GM08714 (cell line): ENCODE measurements around the gene ADARB1.

ENCODE experiments used
- H3K4me3 ChIP-seq: fragments of 200-500 bp; sonication (Bioruptor generic); 2 replicates; pipeline ENCODE4 v1.5.1; 2014; ENCODE audit warnings: mild to moderate bottlenecking, low read length, inconsistent platforms
- ZNF274 ChIP-seq: IDR thresholded peaks from 2 replicates; pipeline ENCODE4 v1.6.1; 2012; ENCODE audit warnings: mild to moderate bottlenecking, low read depth, low read length

The ADARB1 gene

DNA sequence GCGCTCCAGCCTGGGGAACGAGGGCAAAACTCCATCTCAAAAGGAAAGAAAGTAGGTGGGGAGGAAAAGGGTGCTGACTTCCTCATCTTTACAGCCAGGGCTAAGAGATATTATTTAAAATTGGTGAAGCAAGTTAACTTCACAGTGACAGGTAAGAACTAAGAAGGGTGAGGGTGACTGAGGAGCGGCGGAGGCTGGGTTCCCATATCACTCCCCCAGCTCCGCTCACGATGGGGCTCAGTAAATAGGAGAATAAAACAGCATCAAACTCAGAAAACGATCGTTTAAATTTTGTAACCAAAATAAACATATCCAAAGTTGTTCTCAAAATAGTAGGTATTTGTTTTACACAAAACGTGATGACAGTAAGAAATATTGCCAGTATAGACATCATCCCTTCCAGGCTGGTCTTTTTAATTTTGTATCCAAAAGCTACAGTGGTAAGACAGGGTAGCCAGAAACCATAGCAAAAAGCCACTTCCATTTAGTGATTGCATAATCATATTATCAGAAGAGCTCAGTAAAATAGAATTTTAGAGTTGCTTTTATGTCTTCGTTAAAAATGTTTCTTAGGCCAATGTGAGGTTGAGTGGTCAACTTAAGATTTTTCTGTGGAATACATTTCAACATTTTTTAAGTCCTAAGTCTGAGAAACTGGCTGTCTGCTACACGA, 26.2 kb upstream of the ADARB1 start:
- no peak for TF ChIP-seq ZNF274

DNA sequence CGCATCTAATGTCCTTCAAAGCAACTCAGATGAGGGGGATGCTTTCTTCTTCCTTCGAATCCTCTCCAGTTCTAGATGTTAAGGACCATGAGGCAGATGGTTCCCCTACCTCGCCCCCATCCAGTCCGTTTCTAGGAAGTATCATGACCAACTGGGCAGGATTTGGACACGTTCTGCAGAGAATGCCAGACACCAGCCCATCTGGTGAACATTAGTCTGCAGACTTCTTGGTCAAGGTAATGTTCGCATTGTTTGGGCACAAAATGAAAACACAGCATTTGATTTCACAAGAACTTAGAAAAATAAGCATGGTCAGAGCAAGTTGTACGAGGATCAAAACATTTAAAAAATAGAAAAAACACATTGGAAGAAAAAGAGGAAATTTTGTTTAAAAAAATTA, 25.4 kb upstream of the ADARB1 start:
- no peak for TF ChIP-seq ZNF274
- H3K4me3 ChIP-seq, result no peak overlapping the region

More for the DNA sequence above, 26.2 kb upstream of the ADARB1 start:
- H3K4me3 ChIP-seq, result no peak overlapping the region

DNA sequence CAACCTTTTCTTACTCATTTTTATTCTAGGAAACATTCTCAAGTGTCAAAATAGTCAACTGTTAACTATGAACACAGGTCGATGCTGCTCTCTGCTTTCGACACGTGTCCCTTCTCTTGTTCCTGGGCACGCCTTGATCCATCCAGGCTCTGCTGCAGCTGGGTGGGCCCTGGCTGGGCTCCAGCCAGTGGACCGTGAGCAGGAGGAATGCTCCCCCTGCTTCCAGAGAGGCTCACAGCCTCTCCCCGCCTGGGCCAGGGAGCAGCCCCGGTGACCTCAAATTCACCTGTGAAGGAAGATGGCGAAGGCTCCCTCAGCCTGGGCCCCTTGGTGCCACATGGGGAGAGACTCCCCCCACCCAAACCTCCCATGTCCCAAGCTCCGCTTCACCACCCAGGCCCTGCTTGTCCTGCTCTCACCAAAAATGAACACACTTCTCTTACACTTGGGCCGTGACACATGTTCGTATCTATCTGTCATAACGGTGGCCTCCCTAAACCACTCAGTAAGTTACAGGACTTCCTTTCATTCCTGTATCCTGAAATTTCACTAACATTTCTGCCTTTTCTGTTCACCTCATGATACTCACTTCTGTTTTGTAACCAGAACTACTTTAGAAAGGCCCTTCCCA, 24.6 kb upstream of the ADARB1 start:
- TF ChIP-seq ZNF274, result no peak
- H3K4me3 ChIP-seq, result no peak overlapping the region

DNA sequence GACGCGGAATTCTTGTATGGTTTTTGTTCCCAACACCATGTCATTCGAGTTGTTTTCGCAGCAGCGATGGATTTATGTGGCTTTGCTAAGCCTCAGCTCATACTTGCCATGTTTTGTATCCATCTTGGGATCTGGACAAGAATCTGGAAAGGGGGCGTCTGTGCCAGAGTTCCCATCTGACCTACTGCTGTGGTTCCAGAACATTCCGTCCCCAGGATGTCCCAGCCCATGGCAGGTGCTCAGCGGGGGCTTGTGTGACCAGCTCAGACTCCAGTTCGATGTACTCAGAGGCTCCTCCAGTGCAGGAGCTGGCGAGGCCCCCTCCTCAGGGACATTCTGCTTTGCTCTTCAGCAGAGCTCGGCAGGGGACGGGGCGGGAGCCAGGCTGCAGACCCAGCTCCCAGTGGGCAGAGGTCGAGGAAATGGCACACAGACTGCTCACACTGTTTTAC, 24.0 kb upstream of the ADARB1 start:
- no peak for TF ChIP-seq ZNF274

DNA sequence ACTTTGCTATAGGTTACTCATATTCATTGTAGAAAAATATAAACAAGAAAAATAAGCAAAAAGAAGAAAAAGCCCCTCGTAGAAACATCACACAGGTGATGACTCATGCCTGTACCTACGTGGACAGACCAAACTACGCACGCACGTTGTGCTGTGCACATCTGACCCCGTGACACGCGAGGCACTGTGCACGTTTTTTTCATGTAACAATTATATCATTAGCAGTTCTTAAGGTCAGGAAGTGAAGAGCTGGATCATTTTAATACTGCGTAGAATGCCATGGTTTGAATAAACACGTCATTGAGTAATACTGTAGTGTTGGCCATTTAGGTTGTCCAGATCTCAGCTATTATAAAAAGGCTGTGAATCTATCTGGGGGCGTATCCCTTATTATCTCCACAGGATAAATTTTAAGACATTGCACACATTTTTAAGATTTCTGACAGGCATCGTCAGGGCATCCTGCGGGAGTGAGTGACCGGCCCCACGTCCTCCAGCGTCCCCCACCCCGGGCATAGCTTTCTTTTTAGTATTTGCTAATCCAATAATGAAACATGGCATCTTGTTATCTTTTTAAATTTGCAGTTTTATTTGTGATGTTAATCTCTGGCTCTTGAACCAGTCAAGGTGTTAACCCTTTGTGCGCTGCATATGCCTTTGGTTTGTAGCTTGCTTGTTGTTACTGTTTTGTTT, 23.4 kb upstream of the ADARB1 start:
- no peak for TF ChIP-seq ZNF274
- H3K4me3 ChIP-seq, result no peak overlapping the region

More for the DNA sequence above, 24.0 kb upstream of the ADARB1 start:
- H3K4me3 ChIP-seq, result no peak overlapping the region

DNA sequence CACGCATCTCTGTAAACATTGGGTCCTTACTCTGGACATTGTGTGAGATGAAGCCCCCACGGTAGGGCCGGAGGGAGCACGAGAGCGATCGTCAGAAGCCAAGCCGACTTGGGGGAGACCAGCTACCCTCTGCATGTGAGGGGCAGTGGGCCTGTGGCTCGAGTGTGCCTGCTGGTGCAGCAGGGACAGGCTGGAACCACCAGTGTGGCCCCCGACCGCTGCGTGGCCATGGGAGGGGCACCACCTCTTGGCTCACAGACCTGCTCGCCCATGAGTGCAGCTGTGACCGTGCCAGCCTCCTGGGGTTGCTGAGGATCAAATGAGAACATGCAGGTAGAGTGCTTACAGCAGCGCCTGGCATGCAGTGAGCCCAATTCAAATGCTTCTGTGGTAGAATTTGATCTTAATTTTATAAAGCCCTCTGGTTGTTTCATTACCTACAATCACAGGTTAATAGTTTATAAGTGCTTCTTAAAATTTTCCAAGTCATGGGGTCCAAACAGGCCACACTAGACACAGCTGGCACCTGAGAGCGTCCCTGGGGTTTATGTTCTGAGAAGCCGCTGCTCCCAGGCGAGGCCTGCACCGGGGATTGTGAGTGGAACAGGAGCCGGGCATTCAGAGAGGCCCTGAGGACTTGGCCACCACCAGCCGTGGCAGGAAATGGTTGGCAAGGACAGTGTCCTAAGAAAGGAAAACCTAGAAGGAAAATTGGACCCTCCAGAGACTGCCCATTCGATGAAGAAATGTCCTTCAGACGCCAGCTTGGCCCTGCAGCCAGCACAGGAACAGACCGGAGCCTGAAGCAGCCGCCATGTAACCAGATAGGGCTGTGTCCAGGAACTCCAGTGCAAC, 22.6 kb upstream of the ADARB1 start:
- no peak overlapping the region for H3K4me3 ChIP-seq
- no peak for TF ChIP-seq ZNF274

DNA sequence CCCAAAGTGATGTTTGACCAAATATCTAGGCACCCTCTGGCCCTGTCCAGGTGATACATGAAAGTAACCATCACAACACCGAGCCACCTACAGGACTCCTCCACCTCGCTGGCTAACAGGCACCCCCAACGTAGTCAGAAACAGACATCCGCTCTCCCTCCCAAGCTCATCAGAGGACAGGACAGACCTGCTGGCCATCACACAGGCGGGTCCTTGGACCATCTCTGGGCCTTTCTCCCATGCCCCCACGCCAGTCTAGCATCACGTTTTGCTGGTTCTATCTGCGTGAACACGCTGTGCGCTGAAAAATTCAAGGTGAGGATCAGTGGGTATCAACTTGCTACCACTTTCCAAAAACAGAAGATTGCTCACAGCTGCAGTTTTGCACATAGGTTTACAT, 21.4 kb upstream of the ADARB1 start:
- H3K4me3 ChIP-seq, result no peak overlapping the region
- TF ChIP-seq ZNF274, result no peak

DNA sequence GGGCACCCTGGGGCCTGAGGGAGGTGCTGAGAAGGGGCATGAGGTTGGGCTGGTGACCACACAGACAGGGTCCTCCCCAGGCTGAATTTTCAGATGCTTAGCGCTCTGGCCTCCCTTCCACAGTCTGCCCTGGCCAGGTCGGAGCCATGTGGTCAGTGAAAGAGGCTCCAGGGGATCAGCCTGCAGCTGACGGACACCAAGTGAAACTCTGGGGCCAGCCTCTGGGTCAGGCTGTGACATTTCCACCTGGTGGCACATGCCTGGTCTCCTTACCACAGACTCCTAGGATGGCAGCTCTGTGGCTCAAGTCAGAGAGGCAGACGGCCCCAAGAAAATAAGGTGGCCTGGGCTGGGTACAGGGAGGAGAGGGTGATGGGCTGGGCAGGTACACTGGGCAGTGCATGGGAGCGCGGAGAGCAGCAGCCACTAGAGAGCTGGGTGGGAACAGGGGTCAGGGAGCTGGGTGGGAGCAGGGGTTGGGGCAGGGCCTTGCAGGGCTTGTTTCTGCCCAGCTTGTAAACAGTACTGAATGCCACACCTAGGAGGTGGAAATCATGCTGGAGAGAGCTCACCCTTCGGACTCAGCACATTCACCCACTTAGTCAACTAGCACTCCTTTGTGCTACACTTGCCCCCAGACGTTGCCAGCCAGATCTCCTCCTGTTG, 20.7 kb upstream of the ADARB1 start:
- no peak for TF ChIP-seq ZNF274
- H3K4me3 ChIP-seq, result no peak overlapping the region

DNA sequence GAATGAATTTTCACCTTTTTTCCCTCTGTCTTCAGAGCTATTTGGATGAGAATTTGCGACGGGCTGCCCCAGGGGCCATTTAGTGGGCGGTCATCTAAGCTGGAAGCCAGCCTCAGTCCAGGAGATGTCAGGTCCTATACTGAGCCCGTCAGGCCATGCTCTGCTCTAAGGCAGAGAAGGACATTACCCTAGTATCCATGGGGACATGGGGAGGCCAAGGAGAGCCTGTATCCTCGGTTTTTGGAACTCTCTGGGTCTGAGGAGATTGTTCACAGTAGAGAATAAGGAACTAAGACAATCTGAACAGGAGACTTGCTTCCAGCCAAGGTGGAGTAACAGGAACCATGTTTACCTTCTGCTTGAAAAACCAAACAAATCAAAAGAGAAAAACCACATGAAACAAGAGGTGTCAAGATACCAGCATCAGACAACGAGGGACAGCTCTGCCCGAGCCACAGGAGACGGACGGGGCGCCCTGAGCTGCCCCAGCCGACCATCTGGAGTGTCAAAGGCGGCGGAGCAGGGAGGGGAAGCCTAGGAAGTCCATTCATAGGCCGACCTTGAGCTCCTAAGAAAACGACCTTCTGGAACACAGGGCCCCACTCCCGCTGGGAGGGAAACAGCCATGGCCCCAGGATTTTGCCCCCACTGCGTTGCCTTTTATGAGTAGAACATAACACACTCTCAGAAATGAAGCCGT, 20.0 kb upstream of the ADARB1 start:
- TF ChIP-seq ZNF274, result no peak

DNA sequence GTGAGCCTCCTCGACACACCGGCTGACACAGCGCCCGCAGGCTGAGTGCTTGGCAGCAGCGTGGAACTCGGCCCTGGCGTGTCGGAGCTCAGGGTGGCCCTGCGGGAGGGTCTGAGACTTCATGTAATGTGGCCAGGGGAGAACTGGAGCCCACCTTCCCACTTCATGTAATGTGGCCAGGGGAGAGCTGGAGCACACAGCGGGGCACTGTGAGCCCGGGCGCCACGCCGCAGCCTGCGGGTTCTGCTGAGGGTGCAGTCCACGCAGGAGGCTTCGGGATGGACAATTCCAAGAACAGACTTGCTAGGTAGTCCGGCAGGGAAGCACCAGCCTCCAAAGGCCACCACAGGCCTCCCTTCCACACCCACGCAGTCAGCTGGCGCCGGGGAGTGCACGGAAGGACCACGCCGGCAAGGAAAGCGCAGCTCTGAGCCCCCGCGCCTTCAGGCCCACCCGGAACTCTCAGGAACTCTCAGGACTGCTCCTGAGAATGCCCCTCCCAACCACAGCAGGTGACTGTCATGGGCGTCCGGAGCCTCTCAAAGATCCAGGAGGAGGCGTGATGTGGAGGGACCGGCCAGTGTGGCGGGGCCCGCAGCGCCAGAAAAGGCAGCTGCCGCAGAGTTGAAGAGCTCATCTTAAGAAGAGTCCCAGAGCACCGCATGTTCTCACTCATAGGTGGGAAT, 19.3 kb upstream of the ADARB1 start:
- no peak overlapping the region for H3K4me3 ChIP-seq
- no peak for TF ChIP-seq ZNF274

More for the DNA sequence above, 20.0 kb upstream of the ADARB1 start:
- no peak overlapping the region for H3K4me3 ChIP-seq

DNA sequence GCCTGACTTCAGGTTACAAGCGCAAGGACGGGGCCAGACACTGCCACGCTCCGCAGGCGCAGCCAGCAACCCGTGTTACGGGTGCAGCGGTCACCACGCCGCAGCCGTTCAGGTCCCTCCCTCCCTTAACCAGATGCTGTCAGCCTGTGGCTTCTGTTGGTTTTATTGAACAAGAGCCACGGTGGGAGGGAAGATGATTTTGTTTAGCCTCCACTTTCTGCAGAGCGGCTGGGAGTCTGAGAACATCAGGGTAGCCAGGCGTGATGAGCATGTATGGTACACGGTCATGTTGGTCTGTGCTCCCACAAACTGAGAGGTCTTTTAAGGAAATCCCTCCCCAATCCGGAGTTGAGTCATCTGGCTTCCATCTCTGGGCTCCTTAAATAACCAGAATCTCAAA, 18.5 kb upstream of the ADARB1 start:
- H3K4me3 ChIP-seq, result no peak overlapping the region
- no peak for TF ChIP-seq ZNF274

DNA sequence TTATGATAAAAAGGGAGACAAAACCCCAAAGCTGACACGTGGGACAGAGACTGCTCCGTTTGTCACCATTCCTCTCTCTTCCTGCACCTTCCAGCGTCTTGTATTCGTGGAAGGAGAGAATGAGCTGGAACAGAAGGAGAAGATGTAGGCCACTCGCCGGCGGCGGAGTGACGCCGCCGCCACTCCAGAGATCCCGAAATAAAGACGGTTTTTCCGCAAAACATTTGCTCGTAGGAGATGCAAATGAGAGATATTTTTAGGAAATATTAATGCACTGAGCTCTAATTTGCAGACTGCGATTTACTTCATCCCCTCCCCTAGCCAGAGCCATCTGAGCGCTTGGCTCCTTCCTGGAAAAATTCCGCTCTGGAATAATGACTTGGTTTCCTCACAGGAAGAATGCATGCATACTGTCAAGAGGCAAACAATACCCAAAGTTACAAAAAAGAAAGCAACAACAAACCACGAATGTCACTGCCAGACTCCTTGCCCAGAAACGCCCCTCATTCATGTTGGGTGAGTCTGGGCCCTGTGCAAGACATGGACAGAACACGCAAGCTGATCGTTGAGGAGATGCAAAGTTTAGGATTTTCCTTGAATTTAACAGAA, 18.0 kb upstream of the ADARB1 start:
- no peak for TF ChIP-seq ZNF274
- H3K4me3 ChIP-seq, result no peak overlapping the region
